ENCODE data around the gene AHNAK.

The AHNAK gene, protein sequence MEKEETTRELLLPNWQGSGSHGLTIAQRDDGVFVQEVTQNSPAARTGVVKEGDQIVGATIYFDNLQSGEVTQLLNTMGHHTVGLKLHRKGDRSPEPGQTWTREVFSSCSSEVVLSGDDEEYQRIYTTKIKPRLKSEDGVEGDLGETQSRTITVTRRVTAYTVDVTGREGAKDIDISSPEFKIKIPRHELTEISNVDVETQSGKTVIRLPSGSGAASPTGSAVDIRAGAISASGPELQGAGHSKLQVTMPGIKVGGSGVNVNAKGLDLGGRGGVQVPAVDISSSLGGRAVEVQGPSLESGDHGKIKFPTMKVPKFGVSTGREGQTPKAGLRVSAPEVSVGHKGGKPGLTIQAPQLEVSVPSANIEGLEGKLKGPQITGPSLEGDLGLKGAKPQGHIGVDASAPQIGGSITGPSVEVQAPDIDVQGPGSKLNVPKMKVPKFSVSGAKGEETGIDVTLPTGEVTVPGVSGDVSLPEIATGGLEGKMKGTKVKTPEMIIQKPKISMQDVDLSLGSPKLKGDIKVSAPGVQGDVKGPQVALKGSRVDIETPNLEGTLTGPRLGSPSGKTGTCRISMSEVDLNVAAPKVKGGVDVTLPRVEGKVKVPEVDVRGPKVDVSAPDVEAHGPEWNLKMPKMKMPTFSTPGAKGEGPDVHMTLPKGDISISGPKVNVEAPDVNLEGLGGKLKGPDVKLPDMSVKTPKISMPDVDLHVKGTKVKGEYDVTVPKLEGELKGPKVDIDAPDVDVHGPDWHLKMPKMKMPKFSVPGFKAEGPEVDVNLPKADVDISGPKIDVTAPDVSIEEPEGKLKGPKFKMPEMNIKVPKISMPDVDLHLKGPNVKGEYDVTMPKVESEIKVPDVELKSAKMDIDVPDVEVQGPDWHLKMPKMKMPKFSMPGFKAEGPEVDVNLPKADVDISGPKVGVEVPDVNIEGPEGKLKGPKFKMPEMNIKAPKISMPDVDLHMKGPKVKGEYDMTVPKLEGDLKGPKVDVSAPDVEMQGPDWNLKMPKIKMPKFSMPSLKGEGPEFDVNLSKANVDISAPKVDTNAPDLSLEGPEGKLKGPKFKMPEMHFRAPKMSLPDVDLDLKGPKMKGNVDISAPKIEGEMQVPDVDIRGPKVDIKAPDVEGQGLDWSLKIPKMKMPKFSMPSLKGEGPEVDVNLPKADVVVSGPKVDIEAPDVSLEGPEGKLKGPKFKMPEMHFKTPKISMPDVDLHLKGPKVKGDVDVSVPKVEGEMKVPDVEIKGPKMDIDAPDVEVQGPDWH (N-terminal part only)

DNA sequence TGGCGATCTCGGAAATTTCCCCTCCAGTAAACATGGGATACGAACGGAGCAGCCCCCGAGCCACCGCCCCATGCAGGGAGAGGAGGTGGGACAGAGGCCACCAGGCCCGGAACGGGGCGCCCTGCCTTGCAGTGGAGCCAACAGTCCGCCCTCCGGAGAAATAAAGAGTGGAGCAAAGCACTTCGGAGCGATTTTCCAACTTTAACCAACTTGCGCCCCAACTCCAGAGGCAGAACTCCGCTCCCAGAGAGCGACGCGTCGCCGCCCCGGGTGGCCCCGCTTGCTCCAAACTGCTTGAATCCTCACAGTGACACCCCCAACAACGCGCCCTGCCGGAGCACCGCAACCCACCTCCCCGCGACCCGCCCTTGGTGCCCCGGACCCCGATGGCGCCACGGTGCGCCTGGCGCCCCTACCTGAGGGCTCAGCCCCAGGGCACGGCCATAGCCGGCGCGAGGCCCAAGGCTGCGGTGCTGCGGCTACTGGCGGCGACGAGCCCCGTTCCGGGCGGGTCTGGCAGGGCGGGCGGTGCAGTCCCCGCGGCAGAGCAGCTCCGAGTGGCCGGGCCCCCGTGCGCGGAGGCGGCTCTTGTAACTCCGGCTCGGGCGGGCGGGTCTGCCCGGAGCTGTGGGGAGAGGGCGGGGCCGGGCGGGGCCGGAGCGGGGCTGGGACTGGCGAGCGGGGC lies at the start of gene AHNAK:
Gene AHNAK (minus strand): TSS at position 563 of the 685 bp plus-strand sequence. CDS start 10,708 bp downstream, outside the sequence.
- no peak for TF ChIP-seq CTCF (IDR thresholded peaks at IDR 0.05; ENCODE audit: low read length, missing control alignments)
- H3K4me3 ChIP-seq (replicated peaks; ENCODE audit: low read depth, low read length), result peak within 1 kb of the TSS; percentile 73
- DNase-seq (ENCODE audit: low read depth), result peak; percentile 63

- no peak overlapping the region for H3K4me3 ChIP-seq (replicated peaks; ENCODE audit: low read depth, low read length)
- DNase-seq (ENCODE audit: low read depth), result no peak
- TF ChIP-seq CTCF (IDR thresholded peaks at IDR 0.05; ENCODE audit: low read length, missing control alignments), result no peak
Measured at GRCh38 chr11:62595124-62595523, 48.5 kb upstream of the AHNAK start.

DNA sequence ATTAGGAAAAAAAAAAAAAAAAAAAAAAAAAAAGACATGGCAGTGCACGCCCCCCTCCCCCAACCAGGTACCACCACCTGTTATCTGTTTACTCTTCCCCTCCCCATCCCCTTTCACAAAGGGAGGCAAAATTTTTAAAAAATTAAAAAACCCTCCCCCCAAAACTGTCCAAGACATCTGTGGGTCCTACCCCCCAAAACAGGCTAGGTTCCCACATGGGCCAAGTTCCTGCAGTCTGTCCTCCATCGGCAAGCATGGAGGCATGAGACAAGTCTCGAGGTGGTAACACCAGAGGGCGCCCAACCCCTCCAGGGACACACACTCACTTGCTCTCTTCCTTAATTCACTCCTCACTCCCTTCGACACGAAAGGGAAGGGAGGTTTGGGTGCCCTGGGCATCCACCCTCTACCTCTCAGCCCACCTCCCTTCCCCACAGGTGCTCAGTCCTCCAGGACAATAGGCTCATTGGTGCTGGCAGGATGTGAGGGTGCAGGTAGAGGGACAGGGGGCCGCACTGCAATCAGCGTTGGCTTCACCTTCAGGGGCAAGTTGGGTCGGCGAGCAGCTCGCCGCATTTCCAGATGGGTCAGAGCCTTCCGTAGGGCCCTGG lies 46.9 kb upstream of the AHNAK start:
- H3K4me3 ChIP-seq (replicated peaks; ENCODE audit: low read depth, low read length), result no peak overlapping the region
- DNase-seq (ENCODE audit: low read depth), result peak; percentile 85
- peak; percentile 72 for TF ChIP-seq CTCF (IDR thresholded peaks at IDR 0.05; ENCODE audit: low read length, missing control alignments)

DNA sequence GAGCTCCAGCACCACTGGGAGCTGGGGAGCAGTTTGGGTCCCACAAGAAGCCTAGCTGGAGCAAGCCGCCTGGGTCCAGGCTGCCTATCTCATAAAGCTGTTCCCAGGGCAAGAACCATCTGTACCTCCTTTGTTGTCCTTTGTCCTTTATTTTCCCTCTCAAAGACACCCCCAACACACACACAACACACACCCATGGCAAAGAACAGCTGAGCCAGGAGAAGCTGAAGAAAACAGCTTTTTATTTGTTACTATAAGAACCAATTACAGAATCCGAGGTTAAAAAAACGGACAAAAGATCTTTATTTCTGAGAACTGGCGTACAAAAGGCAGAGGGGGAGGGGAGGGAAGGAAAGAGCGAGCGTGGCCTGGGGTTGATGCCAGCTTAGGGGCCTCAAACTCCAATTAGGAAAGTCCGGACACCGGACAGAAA lies 46.4 kb upstream of the AHNAK start:
- H3K4me3 ChIP-seq (replicated peaks; ENCODE audit: low read depth, low read length), result no peak overlapping the region
- no peak for TF ChIP-seq CTCF (IDR thresholded peaks at IDR 0.05; ENCODE audit: low read length, missing control alignments)
- no peak for DNase-seq (ENCODE audit: low read depth)

DNA sequence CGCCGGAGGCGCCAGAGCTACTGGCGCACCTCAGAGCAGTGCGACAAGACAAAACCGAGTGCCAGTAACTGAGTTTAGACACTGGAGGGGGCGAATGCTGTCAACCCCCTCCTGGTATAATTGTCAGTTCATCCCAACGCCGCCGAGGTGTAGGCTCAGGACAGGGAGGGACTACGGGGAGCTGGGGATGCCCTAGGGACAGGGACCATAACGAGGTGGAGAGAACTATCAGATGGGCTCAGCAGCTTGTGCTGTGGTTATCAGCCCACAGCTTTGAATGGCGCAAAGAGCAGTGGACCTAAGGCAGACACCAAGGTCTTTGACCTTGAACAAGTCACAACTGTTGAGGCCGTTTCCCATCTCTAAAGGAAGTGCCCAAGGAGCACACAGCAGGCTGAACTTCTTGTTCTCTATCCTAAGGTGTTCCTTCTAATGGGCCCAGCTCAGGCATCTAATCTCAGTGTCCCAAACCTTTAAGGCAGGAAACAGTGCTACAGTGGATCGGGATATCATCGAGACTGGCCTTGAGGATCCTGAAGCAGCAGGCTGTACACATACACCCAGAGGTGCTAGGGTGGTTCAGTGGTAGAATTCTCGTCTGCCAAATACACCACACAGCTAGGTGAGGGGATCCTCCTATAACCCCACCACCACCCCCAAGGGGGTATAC lies 45.7 kb upstream of the AHNAK start:
- TF ChIP-seq CTCF (IDR thresholded peaks at IDR 0.05; ENCODE audit: low read length, missing control alignments), result no peak
- peak overlapping the region; percentile 82 for H3K4me3 ChIP-seq (replicated peaks; ENCODE audit: low read depth, low read length)
- no peak for DNase-seq (ENCODE audit: low read depth)
